ENCODE measurements around the gene RAP1A. TPM values are rescaled to one million over a fixed set of nuclear protein-coding genes. Genes with fewer than 3 reads are reported as not detected.
"Not testable (repeated sequence)": the region's sequence is repeated elsewhere in the genome, so short reads cannot be mapped to it uniquely, and the experiment has no call there.

RAP1A gene
- total RNA-seq, 1 experiment from 2014 or later, result 8.4 TPM

DNA sequence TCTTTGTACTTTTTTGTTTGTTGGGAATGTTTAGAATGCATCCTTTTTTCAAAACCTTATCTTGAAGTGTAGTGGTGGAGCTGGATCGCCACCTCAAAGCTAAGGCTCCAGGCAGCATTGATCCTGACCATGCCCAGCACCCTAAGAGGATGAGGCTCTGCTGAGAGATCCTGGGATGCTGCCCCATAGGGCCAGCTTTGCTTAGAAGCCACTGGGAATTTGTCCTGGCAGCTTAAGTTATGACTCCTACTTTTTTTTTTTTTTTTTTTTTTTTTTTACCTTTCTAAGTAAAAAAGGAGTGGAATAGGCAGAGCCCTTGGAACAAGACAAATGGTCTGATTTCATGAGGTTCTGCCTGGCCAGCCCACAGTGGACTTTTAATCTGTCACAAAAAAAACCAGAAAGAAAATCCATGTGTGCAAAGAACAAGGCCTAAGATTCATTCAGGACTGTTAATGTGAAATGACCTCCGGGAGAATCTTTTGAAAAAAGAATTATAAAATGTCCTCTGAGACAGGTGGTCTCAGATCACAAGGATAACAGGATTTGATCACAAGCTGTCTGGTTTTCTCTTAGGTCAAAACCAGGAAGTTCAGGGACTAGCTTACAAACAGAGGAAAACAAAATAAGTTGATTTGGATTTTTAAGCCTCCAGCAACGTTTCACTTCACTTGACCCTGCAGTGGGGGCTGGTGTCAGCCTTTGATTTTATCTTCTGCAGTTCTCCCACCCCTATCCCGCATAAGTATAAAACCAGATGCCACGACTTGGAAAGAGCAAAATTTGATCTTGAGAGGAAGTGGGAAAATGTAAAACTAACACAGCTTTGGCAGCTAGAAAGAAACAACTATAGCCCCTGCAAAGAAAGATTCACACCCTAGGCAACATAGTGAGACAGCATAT lies 25.9 kb upstream of the RAP1A start:
- DNase-seq (ENCODE audit: low read depth, low spot score), result no peak
- in situ Hi-C loops (cut with HindIII; ENCODE audit: low pct_unique_long_range_greater_than_20kb, low sequenced_read_pairs), result no loop called here

DNA sequence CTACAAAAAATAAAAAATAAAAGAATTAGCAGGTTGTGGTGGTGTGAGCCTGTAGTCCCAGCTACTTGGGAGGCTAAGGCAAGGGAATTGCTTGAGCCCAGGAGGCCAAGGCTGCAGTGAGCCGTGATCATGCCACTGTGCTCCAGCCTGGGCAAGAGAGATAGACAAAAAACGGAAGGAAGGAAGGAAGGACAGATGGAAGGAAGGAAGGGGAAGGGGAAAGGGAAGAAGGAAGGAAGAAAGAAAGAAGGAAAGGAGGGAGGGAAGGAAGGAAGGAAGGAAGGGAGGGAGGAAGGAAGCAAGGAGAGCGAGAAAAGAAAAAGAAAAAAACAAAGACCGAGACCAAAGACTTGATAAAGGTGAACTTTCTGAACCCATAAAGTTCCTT lies 25.3 kb upstream of the RAP1A start:
- in situ Hi-C loops (cut with HindIII; ENCODE audit: low pct_unique_long_range_greater_than_20kb, low sequenced_read_pairs), result no loop called here
- no peak for DNase-seq (ENCODE audit: low read depth, low spot score)

DNA sequence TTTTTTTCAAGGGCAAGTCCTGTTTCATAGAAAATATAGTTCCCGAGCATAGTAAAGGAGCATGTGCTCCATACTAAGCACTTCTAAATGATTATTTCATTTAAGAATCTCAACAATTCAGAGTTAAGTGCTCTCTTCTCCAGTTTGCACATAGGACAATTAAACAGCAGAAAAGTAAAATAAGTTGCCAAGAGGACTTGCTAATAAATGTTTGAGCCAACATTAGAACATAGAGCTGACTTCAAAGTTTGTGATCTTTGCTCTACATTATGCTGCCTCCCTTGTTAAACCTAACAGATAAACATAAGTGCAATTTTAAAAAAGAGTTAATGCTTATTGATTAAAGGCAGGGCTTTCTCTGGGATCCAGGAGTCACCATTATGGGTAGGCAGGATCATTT lies 23.8 kb upstream of the RAP1A start:
- in situ Hi-C loops (cut with HindIII; ENCODE audit: low pct_unique_long_range_greater_than_20kb, low sequenced_read_pairs), result no loop called here
- DNase-seq (ENCODE audit: low read depth, low spot score), result no peak

DNA sequence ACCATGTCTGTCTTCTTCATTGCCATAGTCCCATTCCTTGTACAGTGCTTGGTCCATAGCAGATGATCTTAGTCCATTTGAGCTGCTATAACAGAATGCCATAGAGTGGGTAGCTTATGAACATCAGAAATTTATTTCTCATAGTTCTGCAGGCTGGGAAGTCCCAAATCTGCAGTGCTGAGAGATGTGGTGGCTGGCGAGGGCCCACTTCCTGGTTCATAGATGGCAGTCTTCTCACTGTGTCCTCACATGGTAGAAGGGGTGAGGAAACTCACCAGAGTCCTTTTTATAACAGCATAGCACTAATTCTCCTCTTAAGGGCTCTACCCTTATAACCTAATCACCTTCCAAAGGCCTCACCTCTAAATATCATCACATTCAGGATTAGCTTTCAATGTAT lies 23.1 kb upstream of the RAP1A start:
- no peak for DNase-seq (ENCODE audit: low read depth, low spot score)
- in situ Hi-C loops (cut with HindIII; ENCODE audit: low pct_unique_long_range_greater_than_20kb, low sequenced_read_pairs), result no loop called here

DNA sequence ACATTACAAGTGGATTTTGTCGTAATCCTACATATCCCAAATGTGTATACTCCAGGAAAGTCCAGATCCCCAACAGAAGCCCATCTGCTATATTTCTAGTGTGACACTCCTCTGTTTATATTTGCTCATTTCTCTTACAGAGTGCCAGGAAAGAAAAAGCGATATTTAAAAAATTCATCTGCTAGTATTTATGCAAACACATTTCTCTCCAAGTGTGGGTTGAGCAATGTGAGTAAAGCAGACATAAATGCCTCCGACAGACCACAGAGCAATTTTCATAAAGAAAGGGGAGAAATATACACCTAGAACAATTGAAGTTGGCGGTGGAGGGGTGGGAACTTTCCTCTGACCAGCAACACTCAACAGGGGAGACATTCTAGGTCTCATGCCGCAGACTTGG lies 22.2 kb upstream of the RAP1A start:
- in situ Hi-C loops (cut with HindIII; ENCODE audit: low pct_unique_long_range_greater_than_20kb, low sequenced_read_pairs), result no loop called here

DNA sequence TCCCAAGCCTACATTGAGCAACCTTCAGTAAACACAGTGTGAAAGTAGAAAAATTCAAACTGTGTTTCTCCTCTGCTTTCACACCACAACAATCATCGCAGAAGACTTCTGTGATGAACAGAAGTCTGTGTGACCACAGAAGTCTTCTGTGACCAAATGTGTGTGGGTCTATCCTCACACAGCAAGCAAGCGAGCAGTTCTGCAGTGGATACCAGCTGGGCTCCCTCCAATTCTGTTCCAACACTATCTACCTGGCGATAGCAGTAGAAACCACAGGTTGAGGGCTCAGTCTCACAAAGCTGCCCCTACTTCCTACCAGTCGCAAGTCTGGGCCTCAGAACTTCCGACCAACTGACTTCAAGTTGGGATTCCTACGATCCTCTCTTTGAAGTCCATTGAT lies 21.0 kb upstream of the RAP1A start:
- no peak for DNase-seq (ENCODE audit: low read depth, low spot score)
- in situ Hi-C loops (cut with HindIII; ENCODE audit: low pct_unique_long_range_greater_than_20kb, low sequenced_read_pairs), result no loop called here

More for the DNA sequence above, 22.2 kb upstream of the RAP1A start:
- DNase-seq (ENCODE audit: low read depth, low spot score), result no peak

DNA sequence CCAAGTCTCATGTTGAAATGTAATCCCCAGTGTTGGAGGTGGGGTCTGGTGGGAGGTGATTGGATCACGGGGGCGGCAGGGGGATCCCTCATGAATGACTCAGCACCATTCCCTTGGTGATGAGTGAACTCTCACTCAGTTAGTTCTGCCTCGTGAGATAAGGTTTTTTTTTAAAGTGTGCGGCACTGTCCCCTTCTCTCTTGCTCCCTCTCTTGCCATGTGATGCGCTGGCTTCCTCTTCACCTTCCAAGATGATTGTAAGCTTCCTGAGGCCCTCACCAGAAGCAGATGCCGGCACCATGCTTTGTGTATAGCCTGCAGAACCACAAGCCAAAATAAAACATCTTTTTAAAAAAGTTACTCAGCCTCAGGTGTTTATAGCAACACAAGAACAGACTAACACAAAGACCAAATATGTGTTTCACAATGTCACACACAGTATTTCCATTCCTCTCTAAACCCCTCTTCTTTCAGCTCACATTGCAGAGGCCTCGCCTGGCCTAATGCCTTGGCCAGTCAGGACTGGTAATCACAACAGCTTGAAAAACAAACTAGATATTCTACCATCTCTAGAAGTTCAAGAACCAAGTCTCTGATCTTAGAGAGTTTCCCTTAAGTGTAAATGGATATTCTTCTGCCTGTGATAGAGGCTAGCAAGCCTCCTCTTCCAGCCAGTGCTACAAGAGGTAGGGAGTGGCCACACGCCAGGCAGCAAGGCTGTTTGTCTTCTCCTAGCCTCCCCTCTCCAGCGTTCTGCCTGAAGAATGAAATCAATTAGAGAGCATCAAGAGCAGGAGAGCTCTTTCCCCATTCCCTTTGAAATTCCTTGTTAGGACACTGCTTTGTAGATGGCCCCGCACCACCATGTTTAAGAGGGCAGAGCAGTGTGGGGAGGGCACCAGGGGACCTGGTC lies 19.6 kb upstream of the RAP1A start:
- no peak for DNase-seq (ENCODE audit: low read depth, low spot score)
- in situ Hi-C loops (cut with HindIII; ENCODE audit: low pct_unique_long_range_greater_than_20kb, low sequenced_read_pairs), result no loop called here

DNA sequence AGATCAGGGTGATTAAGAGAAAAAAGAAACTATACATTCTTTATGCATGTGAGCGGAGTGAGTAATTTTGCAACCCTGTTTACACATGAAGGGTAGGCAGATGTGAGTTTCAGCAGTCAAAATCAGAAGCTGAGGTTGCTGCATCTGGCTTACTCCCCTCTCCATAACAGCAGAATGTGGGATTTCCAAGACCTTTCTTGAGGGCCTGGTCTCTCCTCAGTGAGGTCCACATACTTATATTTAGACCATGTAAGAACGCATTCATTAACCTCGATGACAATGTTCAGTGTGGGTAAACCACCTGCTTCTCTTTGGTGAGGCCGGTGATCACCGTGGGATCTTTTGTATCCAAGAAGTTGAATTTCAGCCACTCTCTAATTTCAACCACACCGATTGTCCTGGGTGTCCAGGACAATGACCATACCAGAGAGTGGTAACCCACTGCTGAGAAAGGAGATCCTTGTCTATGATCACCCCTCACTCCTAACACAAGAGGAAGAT lies 18.7 kb upstream of the RAP1A start:
- no peak for DNase-seq (ENCODE audit: low read depth, low spot score)
- in situ Hi-C loops (cut with HindIII; ENCODE audit: low pct_unique_long_range_greater_than_20kb, low sequenced_read_pairs), result no loop called here

DNA sequence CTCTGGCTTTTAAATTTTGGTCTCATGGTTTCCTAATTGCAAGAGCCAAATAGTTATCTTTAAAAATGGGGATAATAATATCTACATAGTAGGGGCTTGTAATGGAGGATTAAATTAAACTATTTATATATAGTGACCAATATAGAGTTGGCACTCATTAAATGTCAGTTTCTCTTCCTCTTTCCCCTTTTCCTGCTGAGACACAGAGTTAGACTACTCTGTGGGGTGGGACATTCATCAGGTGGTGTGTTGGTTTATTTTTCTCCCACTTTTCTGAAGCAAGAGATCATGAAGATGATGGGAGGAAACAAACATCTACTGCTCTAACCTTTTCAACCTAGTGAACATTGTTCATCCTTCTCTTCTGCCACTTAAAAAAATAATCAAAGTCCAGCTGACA lies 17.3 kb upstream of the RAP1A start:
- in situ Hi-C loops (cut with HindIII; ENCODE audit: low pct_unique_long_range_greater_than_20kb, low sequenced_read_pairs), result no loop called here
- DNase-seq (ENCODE audit: low read depth, low spot score), result no peak

DNA sequence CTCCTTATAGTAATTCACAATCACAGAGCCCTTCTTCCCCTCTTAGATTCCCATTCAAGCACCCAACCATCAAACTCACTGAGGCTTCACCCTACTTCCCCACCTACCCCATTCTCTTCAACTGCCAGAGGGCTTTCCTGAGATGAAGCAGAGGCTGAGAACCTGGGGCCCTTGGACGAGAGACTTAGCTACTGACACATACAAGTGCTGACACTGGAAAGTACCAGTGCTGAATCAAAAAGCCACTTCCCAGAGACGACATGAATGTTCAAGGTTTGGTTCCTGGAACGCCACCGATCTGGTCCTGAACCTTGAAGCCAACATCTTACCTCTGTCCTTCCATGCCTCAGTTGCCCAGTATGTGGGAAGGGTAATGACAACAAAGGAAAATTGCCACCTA lies 16.6 kb upstream of the RAP1A start:
- in situ Hi-C loops (cut with HindIII; ENCODE audit: low pct_unique_long_range_greater_than_20kb, low sequenced_read_pairs), result no loop called here
- no peak for DNase-seq (ENCODE audit: low read depth, low spot score)

DNA sequence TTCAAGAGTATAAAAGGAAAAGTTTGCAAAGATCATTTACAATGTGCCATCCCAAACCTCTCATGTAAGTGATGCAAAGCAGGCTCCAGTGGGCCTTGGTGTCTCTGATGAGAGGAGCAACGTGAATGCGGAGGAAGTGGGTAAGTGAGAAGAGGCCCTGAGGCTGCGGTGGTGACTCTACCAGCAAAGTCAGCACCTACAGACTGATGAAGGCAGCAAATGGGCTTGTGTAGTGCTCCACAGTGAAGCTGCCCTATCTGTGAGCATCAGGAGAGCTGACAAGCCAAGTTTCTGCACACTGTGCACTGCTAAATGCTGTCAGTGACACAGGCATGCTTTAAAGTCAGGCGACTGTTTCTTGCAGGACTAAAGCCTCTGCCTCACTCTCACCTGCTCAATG lies 15.6 kb upstream of the RAP1A start:
- in situ Hi-C loops (cut with HindIII; ENCODE audit: low pct_unique_long_range_greater_than_20kb, low sequenced_read_pairs), result no loop called here
- no peak for DNase-seq (ENCODE audit: low read depth, low spot score)

DNA sequence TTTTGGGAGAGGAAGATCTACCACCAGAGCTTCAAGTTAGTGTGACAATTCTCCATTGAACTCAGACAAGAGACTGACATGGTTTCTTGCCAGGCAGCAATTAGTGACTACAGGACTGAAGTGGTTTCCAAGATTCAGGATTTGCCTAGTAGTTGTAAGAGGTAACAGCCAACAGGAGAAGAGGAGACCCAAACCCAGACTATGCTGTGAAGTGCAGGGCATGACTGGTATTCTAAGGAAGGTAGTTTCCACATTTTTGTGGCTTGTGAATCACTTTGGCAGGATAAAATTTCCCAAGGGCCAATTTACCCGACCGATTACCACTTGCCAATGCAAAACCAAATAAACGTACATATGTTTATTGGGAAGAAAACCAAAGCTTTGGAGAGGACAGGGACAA lies 14.7 kb upstream of the RAP1A start:
- no peak for DNase-seq (ENCODE audit: low read depth, low spot score)
- in situ Hi-C loops (cut with HindIII; ENCODE audit: low pct_unique_long_range_greater_than_20kb, low sequenced_read_pairs), result no loop called here

DNA sequence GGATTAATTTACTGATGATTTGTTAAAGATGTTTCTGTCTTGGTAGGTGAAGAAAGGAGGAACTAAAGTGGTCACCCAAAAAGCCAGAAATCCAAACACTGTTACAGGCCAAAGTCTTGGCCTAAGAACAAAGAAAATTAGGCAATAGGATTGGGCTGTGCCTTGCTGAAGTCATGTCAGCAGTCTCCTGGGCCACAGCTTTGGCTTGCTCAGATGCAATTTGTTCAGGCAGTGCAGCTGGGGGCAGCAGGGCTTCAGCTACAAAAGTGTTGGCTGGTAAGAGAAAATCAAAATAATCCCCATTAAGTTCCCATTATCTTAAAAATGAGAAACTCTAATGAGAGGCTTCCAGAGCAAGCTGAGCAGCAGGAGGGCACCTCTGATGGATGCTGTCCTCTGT lies 14.0 kb upstream of the RAP1A start:
- DNase-seq (ENCODE audit: low read depth, low spot score), result no peak
- in situ Hi-C loops (cut with HindIII; ENCODE audit: low pct_unique_long_range_greater_than_20kb, low sequenced_read_pairs), result no loop called here

DNA sequence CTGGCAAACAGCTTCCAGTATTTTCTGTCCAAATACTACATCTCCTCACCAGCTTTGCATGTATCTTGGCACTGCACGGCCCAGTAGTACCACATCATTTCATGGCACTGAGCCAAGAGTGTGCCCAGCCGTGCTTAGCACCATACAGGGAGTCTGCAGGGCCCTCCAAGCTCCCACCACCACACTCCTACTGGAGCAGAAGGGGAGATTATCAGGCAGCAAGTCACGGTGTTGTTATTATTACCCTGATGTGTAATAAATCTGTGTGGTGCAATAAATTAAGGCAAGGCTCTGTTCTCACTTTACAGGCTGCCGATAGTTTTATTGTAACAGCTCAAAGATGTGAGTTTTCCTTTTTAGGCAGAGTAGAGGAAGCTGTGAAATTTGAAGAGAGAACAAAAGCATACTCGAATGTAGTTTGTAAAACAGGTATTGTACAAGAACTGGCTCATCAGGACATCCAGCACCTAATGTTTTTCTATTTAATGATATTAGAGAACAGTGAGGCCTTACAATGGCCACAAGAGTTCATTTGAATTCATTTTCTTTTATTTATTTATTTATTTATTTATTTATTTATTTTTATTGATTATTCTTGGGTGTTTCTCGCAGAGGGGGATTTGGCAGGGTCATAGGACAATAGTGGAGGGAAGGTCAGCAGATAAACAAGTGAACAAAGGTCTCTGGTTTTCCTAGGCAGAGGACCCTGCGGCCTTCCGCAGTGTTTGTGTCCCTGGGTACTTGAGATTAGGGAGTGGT lies 13.0 kb upstream of the RAP1A start:
- DNase-seq (ENCODE audit: low read depth, low spot score); in situ Hi-C loops (cut with HindIII; ENCODE audit: low pct_unique_long_range_greater_than_20kb, low sequenced_read_pairs): not testable (repeated sequence)

DNA sequence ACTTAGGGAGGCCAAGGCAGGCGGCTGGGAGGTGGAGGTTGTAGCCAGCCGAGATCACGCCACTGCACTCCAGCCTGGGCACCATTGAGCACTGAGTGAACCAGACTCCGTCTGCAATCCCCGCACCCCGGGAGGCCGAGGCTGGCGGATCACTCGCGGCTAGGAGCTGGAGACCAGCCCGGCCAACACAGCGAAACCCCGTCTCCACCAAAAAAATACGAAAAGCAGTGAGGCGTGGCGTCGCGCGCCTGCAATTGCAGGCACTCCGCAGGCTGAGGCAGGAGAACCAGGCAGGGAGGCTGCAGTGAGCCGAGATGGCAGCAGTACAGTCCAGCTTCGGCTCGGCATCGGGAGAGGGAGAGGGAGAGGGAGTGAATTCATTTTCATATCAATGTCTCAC lies 11.1 kb upstream of the RAP1A start:
- DNase-seq (ENCODE audit: low read depth, low spot score); in situ Hi-C loops (cut with HindIII; ENCODE audit: low pct_unique_long_range_greater_than_20kb, low sequenced_read_pairs): not testable (repeated sequence)

DNA sequence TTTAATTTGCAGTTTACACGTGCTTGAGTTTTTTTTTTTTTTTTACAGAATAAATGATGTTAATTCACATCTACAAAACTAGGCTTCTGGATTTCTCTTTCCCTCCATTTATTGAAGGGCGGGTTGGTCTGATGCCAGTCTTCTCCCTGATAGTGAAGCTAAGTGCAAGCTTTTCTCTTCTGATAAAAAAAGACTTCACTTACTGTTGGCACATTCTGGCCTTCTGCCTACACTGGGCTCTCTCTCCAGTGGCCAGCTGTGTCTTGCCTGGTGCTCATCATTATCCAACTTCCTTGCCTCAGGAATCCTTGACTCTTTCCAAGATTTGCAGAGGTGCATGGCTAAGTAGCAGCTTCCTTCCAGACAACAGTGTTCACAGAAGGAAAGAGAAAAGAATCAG lies 7.6 kb upstream of the RAP1A start:
- no peak for DNase-seq (ENCODE audit: low read depth, low spot score)
- in situ Hi-C loops (cut with HindIII; ENCODE audit: low pct_unique_long_range_greater_than_20kb, low sequenced_read_pairs), result no loop called here

DNA sequence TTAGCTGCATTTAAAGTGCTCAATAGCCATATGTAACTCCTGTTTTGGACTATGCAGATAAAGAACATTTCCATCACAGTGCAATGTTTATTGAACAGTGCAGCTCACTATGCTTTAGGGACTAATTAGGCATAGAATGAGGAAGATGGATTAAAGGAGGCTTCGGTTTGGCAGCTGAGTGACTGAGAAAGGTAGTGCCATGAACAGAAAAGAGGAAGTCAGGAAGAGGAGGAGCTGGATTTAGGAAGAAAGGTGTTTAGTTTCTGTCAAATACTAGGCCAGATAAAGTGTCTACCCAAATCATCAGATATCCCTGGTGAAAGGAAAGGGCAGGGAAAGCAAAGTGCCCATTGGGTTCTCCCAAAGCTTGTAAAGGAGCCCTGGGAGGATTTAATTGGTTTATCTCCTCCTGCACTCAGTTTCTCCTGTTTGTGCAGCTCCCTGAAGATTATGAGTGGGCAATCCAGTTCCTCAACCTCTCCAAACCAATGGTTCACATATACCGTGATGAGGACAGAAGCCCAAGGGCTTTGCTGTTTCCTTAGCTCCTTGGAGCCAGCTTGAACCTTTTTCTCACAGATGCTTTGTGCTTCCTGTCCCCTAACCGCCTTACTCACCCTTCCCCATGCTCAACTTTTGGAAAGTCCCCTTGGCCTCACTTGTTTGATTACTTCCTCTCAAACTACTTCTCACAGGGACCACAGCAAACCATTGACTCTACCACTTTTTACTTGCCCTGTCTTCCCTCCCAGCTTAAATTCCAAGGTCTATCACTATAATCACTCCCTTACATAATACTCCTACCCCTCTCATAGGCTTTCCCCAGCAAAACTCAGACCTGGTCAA lies 3.5 kb upstream of the RAP1A start:
- in situ Hi-C loops (cut with HindIII; ENCODE audit: low pct_unique_long_range_greater_than_20kb, low sequenced_read_pairs), result no loop called here
- no peak for DNase-seq (ENCODE audit: low read depth, low spot score)
